ENCODE data around the gene SLC39A9. TPM values are rescaled to one million over a fixed set of nuclear protein-coding genes. Genes with fewer than 3 reads are reported as not detected.

SLC39A9 gene
- total RNA-seq, 1 experiment from 2014 or later: 39.8 TPM

DNA sequence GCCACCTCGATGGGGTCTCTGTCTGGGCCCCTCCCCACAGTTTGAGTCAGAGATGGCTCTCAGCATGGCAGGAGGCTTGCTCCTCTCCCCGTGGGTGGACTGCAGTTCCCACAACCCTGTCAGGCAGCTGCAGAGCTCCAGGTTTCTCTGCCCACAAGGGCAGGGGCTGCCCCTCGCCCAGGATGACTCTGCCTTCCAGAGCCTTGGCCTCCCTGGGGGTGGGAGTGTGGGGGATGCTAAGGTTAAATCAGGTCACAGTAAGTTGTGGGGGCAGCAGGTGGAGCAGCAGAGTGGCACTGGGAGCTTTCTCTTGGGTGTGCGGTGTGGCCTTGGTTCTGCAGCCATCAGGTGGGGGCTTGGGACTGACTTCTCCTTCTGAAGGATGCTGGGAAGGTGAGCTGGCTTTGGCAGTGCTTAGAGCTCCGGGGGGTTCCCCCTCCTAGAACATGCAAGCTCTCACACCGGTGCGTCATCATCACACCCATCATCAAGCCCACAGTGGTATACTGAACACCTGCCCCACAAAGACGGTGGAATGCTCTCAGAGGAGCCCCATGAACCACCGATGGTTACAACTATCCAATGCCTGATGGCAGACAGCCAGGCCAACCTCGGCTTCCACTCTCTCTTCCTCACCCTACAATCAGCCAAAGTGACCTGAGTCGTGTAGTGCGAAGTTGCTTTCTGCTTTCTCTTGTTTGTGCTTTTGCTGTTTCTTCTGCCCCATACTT is 40.1 kb upstream of the SLC39A9 start:
- Mint-ChIP-seq H3K4me1 (peaks cover 0 to 4% of the 10 kb centered on the region in 2 experiments; a peak in 3 of 4 replicates), H3K27ac (no peak overlapping the region), H3K36me3 (ENCODE audit: insufficient read depth in 1 of 3, low read depth in 3 of 3) (no peaks in the 10 kb centered on the region), H3K27me3 (ENCODE audit: low read depth) (no peaks in the 10 kb centered on the region; the same call in 1 of the 2 replicates), H3K4me3 (no peak overlapping the region), H3K9me3 (no peaks in the 10 kb centered on the region)
- Histone ChIP-seq H3K4me2 (ENCODE audit: insufficient read depth, insufficient read length, low read length) (no peak overlapping the region), H3K79me1 (ENCODE audit: insufficient read depth, low read depth, low read length, poor library complexity, severe bottlenecking) (no peaks in the 10 kb centered on the region), H2AK5ac (ENCODE audit: insufficient read length, low read length) (no peak overlapping the region), H3K4ac (ENCODE audit: low read depth, low read length) (no peak overlapping the region), H3K14ac (ENCODE audit: insufficient read depth, low read length) (no peak overlapping the region), H2BK5ac (ENCODE audit: insufficient read length, low read length) (no peak overlapping the region), H3K18ac (ENCODE audit: insufficient read length, low read depth, low read length) (no peak overlapping the region), H3K23me2 (ENCODE audit: insufficient read length, low read depth, low read length, poor library complexity, severe bottlenecking) (no peaks in the 10 kb centered on the region), H3K4me1 (ENCODE audit: insufficient read depth, low read length) (no peaks in the 10 kb centered on the region), H4K5ac (ENCODE audit: insufficient read length, low read depth, low read length) (no peak overlapping the region), H3K27ac (ENCODE audit: insufficient read length, low read depth, low read length) (no peak overlapping the region), H4K20me1 (ENCODE audit: control insufficient read depth, insufficient read depth, insufficient read length) (no peaks in the 10 kb centered on the region), H3K27me3 (ENCODE audit: insufficient read depth, low read length) (no peaks in the 10 kb centered on the region), H3K23ac (ENCODE audit: insufficient read length, low read depth, low read length) (no peak overlapping the region), H3K9ac (ENCODE audit: extremely low read depth, insufficient read length, low read length) (no peak overlapping the region), H4K8ac (replicated peaks; ENCODE audit: insufficient read length, low read depth, low read length) (no peak overlapping the region), H2BK20ac (ENCODE audit: low read depth, low read length, poor library complexity, severe bottlenecking) (no peak overlapping the region), H2BK120ac (ENCODE audit: low read depth, low read length, poor library complexity, severe bottlenecking) (no peak overlapping the region), H3K9me3 (ENCODE audit: control insufficient read depth, low read depth, low read length) (no peaks in the 10 kb centered on the region), H3K56ac (ENCODE audit: insufficient read length, low read depth, low read length) (no peak overlapping the region), H3K79me2 (ENCODE audit: insufficient read depth, low read length) (no peaks in the 10 kb centered on the region), H2BK15ac (ENCODE audit: low read depth, low read length) (no peak overlapping the region), H3T11ph (ENCODE audit: low read length) (no peak overlapping the region), H2AFZ (ENCODE audit: low read length) (no peak overlapping the region), H4K91ac (ENCODE audit: insufficient read length, low read depth, low read length) (no peak overlapping the region), H2BK12ac (ENCODE audit: insufficient read length, low read depth, low read length) (no peak overlapping the region)
- DNase-seq: no peak
- WGBS (ENCODE audit: extremely low coverage, insufficient read length, low lambda C conversion rate): no CpG with 5 or more reads among the region's 12 CpGs
- TF ChIP-seq, protein P1, sequence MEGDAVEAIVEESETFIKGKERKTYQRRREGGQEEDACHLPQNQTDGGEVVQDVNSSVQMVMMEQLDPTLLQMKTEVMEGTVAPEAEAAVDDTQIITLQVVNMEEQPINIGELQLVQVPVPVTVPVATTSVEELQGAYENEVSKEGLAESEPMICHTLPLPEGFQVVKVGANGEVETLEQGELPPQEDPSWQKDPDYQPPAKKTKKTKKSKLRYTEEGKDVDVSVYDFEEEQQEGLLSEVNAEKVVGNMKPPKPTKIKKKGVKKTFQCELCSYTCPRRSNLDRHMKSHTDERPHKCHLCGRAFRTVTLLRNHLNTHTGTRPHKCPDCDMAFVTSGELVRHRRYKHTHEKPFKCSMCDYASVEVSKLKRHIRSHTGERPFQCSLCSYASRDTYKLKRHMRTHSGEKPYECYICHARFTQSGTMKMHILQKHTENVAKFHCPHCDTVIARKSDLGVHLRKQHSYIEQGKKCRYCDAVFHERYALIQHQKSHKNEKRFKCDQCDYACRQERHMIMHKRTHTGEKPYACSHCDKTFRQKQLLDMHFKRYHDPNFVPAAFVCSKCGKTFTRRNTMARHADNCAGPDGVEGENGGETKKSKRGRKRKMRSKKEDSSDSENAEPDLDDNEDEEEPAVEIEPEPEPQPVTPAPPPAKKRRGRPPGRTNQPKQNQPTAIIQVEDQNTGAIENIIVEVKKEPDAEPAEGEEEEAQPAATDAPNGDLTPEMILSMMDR (conservative IDR thresholded peaks at IDR 0.05): no peak
